ENCODE results near the gene B9D2. TPM values are rescaled to one million over a fixed set of nuclear protein-coding genes. Genes with fewer than 3 reads are reported as not detected.

Gene B9D2
- total and polyA plus RNA-seq, 2 of the 4 experiments (the other 2 are of a cell fraction): 6.1 to 9.7 TPM

DNA sequence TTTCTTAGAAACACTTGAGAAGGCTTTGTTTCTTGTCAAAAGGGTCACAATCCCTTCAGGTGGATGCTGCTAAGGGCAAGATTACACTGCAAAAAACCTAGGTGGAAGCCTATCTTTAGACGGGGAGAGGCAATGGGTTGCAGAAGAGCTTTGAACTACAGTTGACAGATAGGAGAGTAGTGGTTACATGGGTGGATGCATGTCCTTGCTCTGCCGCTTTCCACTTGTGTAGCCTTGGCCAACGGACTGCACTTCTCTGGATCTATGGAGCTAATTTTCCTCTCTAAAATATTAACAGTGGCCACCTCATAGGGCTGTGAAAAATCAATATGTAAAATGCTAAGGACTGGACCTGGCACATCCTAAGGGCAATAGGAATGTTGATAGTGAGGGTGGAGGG, 34.6 kb upstream of the B9D2 start:
- H3K9me3 ChIP-seq (ENCODE audit: control insufficient read depth, insufficient read depth, low read length): no peaks in the 10 kb centered on the region
- peaks cover 18 to 36% of the 10 kb centered on the region in 2 experiments for H3K79me1 ChIP-seq (ENCODE audit: low read depth in 1 of 2, low read length in 2 of 2)
- CTCF ChIA-PET: no interaction called here
- peak overlapping the region; percentile 79; the same call in 1 of the 2 replicates for H3K4me3 ChIP-seq (ENCODE audit: insufficient read depth, low read depth, low read length)
- TF ChIP-seq CEBPB (IDR thresholded peaks at IDR 0.05; ENCODE audit: low read depth, low read length) (no peak), CHD1 (IDR thresholded peaks at IDR 0.05; ENCODE audit: low read depth, low read length) (no peak), MAFK (IDR thresholded peaks at IDR 0.05; ENCODE audit: low read depth, low read length) (no peak), MXI1 (IDR thresholded peaks at IDR 0.05; ENCODE audit: borderline replicate concordance, low read depth, low read length) (no peak), POLR2A (IDR thresholded peaks at IDR 0.05; ENCODE audit: low read depth, low read length) (no peak), RCOR1 (IDR thresholded peaks at IDR 0.05; ENCODE audit: insufficient replicate concordance, low read length) (no peak), RFX5 (IDR thresholded peaks at IDR 0.05; ENCODE audit: low read depth, low read length) (no peak), FOS (IDR thresholded peaks at IDR 0.05; ENCODE audit: low read depth, low read length) (no peak), NFE2L2 (IDR thresholded peaks at IDR 0.05; ENCODE audit: low read depth, low read length) (no peak), RAD21 (IDR thresholded peaks at IDR 0.05; ENCODE audit: low read length) (no peak), SMC3 (IDR thresholded peaks at IDR 0.05; ENCODE audit: low read depth, low read length) (no peak), MAZ (IDR thresholded peaks at IDR 0.05; ENCODE audit: borderline replicate concordance, low read depth, low read length) (no peak), BHLHE40 (IDR thresholded peaks at IDR 0.05; ENCODE audit: low read depth, low read length) (no peak)
- TF ChIP-seq, protein P1, sequence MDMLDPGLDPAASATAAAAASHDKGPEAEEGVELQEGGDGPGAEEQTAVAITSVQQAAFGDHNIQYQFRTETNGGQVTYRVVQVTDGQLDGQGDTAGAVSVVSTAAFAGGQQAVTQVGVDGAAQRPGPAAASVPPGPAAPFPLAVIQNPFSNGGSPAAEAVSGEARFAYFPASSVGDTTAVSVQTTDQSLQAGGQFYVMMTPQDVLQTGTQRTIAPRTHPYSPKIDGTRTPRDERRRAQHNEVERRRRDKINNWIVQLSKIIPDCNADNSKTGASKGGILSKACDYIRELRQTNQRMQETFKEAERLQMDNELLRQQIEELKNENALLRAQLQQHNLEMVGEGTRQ (IDR thresholded peaks at IDR 0.05; ENCODE audit: low read depth, low read length): no peak
- TF ChIP-seq, protein P2, sequence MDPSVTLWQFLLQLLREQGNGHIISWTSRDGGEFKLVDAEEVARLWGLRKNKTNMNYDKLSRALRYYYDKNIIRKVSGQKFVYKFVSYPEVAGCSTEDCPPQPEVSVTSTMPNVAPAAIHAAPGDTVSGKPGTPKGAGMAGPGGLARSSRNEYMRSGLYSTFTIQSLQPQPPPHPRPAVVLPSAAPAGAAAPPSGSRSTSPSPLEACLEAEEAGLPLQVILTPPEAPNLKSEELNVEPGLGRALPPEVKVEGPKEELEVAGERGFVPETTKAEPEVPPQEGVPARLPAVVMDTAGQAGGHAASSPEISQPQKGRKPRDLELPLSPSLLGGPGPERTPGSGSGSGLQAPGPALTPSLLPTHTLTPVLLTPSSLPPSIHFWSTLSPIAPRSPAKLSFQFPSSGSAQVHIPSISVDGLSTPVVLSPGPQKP (IDR thresholded peaks at IDR 0.05; ENCODE audit: borderline replicate concordance, low read depth, low read length): no peak
- TF ChIP-seq, protein P3, sequence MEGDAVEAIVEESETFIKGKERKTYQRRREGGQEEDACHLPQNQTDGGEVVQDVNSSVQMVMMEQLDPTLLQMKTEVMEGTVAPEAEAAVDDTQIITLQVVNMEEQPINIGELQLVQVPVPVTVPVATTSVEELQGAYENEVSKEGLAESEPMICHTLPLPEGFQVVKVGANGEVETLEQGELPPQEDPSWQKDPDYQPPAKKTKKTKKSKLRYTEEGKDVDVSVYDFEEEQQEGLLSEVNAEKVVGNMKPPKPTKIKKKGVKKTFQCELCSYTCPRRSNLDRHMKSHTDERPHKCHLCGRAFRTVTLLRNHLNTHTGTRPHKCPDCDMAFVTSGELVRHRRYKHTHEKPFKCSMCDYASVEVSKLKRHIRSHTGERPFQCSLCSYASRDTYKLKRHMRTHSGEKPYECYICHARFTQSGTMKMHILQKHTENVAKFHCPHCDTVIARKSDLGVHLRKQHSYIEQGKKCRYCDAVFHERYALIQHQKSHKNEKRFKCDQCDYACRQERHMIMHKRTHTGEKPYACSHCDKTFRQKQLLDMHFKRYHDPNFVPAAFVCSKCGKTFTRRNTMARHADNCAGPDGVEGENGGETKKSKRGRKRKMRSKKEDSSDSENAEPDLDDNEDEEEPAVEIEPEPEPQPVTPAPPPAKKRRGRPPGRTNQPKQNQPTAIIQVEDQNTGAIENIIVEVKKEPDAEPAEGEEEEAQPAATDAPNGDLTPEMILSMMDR (conservative IDR thresholded peaks at IDR 0.05; ENCODE audit: low read depth, low read length): no peak
- H3K14ac ChIP-seq (replicated peaks; ENCODE audit: low read depth, low read length): no peak overlapping the region
- no peak overlapping the region for H3K27ac ChIP-seq (ENCODE audit: insufficient read depth, low read length)
- no peak overlapping the region for H2AFZ ChIP-seq (replicated peaks; ENCODE audit: low read length, poor library complexity)
- no peak overlapping the region for H2BK5ac ChIP-seq (ENCODE audit: low read depth, low read length, poor library complexity, severe bottlenecking)
- 0 out of 2 replicates have a peak, but pooled peaks cover 5% of the 10 kb centered on the region for H3K36me3 ChIP-seq (ENCODE audit: control insufficient read depth, insufficient read depth, low read length)
- POLR2A ChIA-PET (ENCODE audit: unreplicated experiment): no interaction called here
- no peak overlapping the region for H4K91ac ChIP-seq (ENCODE audit: insufficient read depth, low read depth, low read length)
- H3K4me2 ChIP-seq (ENCODE audit: low read depth, low read length): peak overlapping the region; percentile 94
- WGBS, 2 experiments (ENCODE audit: extremely low coverage in 2 of 2, insufficient read length in 1 of 2): no CpG with 5 or more reads among the region's 3 CpGs
- H4K5ac ChIP-seq (ENCODE audit: low read depth, low read length): no peak overlapping the region
- dilution Hi-C loops (cut with HindIII; ENCODE audit: low sequenced_read_pairs, unreplicated experiment): no loop called here
- H3K18ac ChIP-seq (ENCODE audit: low read depth, low read length): no peak overlapping the region
- H4K20me1 ChIP-seq (ENCODE audit: insufficient read depth, low read length): no peaks in the 10 kb centered on the region
- H3K4me1 ChIP-seq (ENCODE audit: control insufficient read depth, insufficient read depth, low read length): peaks cover 4% of the 10 kb centered on the region; the same call in 1 of the 2 replicates
- H2BK120ac ChIP-seq (ENCODE audit: low read depth, low read length): no peak overlapping the region
- H2BK15ac ChIP-seq (ENCODE audit: low read depth, low read length): no peak overlapping the region
- no peak overlapping the region for H4K8ac ChIP-seq (ENCODE audit: low read depth in 2 of 2, low read length in 2 of 2)
- no peak overlapping the region for H3K23ac ChIP-seq (ENCODE audit: low read depth, low read length)
- H2BK20ac ChIP-seq (ENCODE audit: low read depth, low read length): no peak overlapping the region
- ATAC-seq (ENCODE audit: low read depth) (no peak), DNase-seq (no peak)
- peaks cover 11% of the 10 kb centered on the region; the same call in 1 of the 2 replicates for H3K9me1 ChIP-seq (ENCODE audit: insufficient read depth, low read length)
- no peak overlapping the region for H3K4ac ChIP-seq (ENCODE audit: low read depth, low read length)
- BruUV-seq (replicated peaks): no TSS peak
- H2AK9ac ChIP-seq (replicated peaks; ENCODE audit: low read depth, low read length, poor library complexity): peak overlapping the region; percentile 42
- H3K9ac ChIP-seq (ENCODE audit: low read depth, low read length): peak overlapping the region; percentile 81
- no peak overlapping the region; the same call in 1 of the 2 replicates for H3K56ac ChIP-seq (ENCODE audit: extremely low read depth, insufficient read depth, low read length)
- H2AK5ac ChIP-seq (ENCODE audit: low read depth, low read length): no peak overlapping the region
- in situ Hi-C loops (cut with MboI; ENCODE audit: low sequenced_read_pairs): no loop called here
- intact Hi-C loops (cut with micrococcal nuclease): loop anchor here (5.0 kb wide), 1 partner anchor 46 kb away; the partner anchor contains the start of gene TGFB1
- no peaks in the 10 kb centered on the region for H3K27me3 ChIP-seq (ENCODE audit: control insufficient read depth, insufficient read depth, low read length)

All from IMR-90 (cell line).